Measurements from ENCODE around the gene NDUFS2.

Gene NDUFS2

DNA sequence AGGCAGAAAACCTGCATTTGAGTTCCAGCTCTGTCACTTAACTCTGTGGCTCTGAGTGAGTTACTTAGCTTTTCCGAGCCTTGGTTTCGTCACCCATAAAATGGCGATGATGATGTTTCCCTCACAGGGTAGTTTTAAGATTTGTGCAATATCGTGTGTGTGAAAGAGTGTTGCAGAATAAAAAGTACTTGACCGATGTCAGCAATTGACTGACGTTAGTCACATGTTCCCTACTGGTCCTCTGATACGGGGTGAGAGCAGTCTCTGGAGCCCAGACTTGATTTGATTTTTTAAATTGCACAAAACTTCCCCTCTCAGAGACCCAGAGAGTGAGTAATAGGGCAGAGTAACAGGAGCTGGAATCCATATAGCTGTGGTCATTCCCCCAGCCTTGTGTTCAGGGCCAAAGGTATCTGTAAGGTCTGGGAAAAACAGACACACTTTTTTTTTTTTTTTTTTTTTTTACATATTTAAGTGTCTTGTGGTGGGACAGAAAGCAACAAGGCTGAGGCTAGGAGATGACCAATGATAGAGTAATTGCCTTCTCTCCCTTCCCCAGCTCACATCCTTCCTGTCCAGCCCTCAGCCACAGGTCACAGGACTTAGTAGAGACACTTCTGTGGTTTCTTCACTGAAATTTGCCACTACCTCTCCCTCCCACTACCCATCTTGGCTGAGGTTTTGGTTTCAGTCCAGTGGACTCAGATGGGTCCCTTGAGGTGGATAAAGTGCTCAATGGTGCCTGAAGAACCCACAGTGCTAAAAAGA is 15.0 kb downstream of the NDUFS2 start:
- TF ChIP-seq RAD21 (IDR thresholded peaks at IDR 0.05; ENCODE audit: low read depth) (no peak), CREB1 (IDR thresholded peaks at IDR 0.05; ENCODE audit: low read depth) (no peak), EP300 (IDR thresholded peaks at IDR 0.05; ENCODE audit: borderline replicate concordance) (no peak)
- TF ChIP-seq, protein P1, sequence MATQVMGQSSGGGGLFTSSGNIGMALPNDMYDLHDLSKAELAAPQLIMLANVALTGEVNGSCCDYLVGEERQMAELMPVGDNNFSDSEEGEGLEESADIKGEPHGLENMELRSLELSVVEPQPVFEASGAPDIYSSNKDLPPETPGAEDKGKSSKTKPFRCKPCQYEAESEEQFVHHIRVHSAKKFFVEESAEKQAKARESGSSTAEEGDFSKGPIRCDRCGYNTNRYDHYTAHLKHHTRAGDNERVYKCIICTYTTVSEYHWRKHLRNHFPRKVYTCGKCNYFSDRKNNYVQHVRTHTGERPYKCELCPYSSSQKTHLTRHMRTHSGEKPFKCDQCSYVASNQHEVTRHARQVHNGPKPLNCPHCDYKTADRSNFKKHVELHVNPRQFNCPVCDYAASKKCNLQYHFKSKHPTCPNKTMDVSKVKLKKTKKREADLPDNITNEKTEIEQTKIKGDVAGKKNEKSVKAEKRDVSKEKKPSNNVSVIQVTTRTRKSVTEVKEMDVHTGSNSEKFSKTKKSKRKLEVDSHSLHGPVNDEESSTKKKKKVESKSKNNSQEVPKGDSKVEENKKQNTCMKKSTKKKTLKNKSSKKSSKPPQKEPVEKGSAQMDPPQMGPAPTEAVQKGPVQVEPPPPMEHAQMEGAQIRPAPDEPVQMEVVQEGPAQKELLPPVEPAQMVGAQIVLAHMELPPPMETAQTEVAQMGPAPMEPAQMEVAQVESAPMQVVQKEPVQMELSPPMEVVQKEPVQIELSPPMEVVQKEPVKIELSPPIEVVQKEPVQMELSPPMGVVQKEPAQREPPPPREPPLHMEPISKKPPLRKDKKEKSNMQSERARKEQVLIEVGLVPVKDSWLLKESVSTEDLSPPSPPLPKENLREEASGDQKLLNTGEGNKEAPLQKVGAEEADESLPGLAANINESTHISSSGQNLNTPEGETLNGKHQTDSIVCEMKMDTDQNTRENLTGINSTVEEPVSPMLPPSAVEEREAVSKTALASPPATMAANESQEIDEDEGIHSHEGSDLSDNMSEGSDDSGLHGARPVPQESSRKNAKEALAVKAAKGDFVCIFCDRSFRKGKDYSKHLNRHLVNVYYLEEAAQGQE (IDR thresholded peaks at IDR 0.05; ENCODE audit: low read depth) = no peak
- TF ChIP-seq, protein P2, sequence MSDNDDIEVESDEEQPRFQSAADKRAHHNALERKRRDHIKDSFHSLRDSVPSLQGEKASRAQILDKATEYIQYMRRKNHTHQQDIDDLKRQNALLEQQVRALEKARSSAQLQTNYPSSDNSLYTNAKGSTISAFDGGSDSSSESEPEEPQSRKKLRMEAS (IDR thresholded peaks at IDR 0.05) = no peak

DNA sequence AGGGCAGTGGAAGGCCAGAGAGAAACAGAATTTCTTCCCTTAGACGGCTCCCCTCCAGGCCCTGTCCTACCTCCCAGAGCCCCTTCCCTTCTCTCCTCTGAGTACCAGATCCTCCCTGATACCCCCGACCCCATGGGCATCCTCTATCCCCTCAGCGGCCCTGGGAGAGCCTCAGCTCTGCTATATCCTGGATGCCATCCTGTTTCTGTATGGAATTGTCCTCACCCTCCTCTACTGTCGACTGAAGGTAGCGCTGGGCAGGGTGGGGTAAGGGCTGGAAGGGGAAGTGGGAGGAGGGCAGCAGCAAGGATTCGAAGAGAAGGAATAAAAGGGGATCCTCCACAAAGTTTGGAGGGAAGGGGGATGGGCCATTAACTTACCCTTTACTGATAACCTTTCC is 15.7 kb downstream of the NDUFS2 start:
- TF ChIP-seq FOXM1 (IDR thresholded peaks at IDR 0.05; ENCODE audit: borderline replicate concordance, low read depth) = no peak
- TF ChIP-seq NFIC (IDR thresholded peaks at IDR 0.05) = no peak
- no peak for TF ChIP-seq ZBTB7A (IDR thresholded peaks at IDR 0.05; ENCODE audit: low read depth)

DNA sequence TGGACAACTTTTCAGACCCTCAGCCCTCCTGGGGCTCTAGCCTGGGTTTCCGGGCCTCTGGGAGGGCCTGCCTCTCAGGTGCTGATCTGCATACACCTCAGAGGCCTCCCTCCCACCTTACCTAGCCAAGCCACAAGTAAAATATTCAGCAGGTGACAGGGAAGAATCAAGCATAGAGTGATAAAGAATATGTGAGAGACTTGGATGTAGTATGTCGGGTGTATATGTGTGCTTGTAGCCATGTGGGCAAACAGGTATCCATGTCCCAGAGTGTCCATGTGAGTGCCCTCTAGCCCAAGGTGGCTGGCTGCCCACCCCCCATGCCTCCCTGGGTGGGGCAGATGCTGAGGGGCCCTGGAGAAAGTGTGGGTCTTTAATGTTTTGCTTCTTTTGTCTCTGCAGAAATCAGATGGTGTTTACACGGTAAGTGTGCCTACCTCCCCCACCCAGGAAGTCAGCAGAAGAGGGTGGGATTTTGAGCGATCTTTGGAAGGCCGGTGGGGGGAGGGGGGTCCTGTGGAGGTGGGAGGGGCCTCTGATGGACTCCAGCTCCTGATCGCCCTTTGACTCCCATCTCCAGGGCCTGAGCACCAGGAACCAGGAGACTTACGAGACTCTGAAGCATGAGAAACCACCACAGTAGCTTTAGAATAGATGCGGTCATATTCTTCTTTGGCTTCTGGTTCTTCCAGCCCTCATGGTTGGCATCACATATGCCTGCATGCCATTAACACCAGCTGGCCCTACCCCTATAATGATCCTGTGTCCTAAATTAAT is 16.3 kb downstream of the NDUFS2 start:
- TF ChIP-seq EGR1 (IDR thresholded peaks at IDR 0.05) (no peak), EP300 (IDR thresholded peaks at IDR 0.05; ENCODE audit: borderline replicate concordance) (no peak), CEBPB (IDR thresholded peaks at IDR 0.05) (no peak), TCF12 (IDR thresholded peaks at IDR 0.05; ENCODE audit: low read depth) (no peak), CREB1 (IDR thresholded peaks at IDR 0.05; ENCODE audit: low read depth) (no peak), RAD21 (IDR thresholded peaks at IDR 0.05; ENCODE audit: low read depth) (no peak)
- TF ChIP-seq, protein P2 (IDR thresholded peaks at IDR 0.05) = no peak
- TF ChIP-seq, protein P1 (IDR thresholded peaks at IDR 0.05; ENCODE audit: low read depth) = no peak

DNA sequence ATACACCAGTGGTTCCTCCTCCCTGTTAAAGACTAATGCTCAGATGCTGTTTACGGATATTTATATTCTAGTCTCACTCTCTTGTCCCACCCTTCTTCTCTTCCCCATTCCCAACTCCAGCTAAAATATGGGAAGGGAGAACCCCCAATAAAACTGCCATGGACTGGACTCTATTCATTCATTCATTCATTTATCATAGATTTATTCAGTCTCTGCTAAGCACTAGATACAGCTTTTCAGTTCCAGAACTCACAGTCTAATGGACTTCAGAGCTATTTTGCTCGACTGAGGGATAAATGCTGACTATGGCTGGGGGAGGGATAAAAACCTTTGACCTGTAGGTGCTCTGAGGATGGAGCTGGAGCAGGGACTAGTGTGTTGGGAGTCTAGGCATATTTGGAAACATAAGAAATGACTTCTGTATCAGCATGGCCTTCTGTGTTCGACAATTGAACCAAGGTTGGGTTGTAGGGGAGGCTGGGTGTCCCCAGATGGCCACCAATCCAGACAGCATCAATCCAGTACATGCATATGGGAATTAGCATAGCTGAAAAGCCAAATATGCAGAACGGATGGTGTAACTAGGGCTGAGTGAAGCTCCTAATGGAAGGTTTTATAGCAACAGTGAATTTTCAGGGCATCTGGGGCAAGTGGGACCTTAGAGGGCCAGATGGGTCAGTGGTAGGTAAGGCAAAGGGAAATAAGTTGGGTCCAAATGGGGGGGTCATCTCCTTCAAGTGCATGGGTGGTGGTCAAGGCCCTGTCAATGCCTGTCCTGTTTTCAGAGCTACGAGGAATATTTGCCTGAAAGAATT is 17.1 kb downstream of the NDUFS2 start:
- TF ChIP-seq CREB1 (IDR thresholded peaks at IDR 0.05; ENCODE audit: low read depth) (no peak), RAD21 (IDR thresholded peaks at IDR 0.05; ENCODE audit: low read depth) (no peak), NFIC (IDR thresholded peaks at IDR 0.05) (no peak), TEAD4 (IDR thresholded peaks at IDR 0.05) (no peak), EGR1 (IDR thresholded peaks at IDR 0.05) (no peak), FOXM1 (IDR thresholded peaks at IDR 0.05; ENCODE audit: borderline replicate concordance, low read depth) (no peak), ZBTB7A (IDR thresholded peaks at IDR 0.05; ENCODE audit: low read depth) (no peak), YY1 (IDR thresholded peaks at IDR 0.05; ENCODE audit: low read depth) (no peak), TAF1 (IDR thresholded peaks at IDR 0.05; ENCODE audit: low read depth) (no peak)
- TF ChIP-seq, protein P2 (IDR thresholded peaks at IDR 0.05) = no peak
- TF ChIP-seq, protein P1 (IDR thresholded peaks at IDR 0.05; ENCODE audit: low read depth) = no peak
- TF ChIP-seq, protein P3, sequence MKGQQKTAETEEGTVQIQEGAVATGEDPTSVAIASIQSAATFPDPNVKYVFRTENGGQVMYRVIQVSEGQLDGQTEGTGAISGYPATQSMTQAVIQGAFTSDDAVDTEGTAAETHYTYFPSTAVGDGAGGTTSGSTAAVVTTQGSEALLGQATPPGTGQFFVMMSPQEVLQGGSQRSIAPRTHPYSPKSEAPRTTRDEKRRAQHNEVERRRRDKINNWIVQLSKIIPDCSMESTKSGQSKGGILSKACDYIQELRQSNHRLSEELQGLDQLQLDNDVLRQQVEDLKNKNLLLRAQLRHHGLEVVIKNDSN (IDR thresholded peaks at IDR 0.05) = no peak

Data from Ishikawa (cell line).